Stomach (tissue), 4 donors: ENCODE data around the gene MRPL34.

Source experiments
- CTCF ChIP-seq, 7 experiments: fragments of 450-650 bp in 4 of 7; fragments of 200-600 bp in 3 of 7; sonication (generic) in 3 of 7; IDR thresholded peaks; one replicate each; pipeline ENCODE4 v1.5.1; 2016 to 2019; ENCODE audit warnings: antibody characterized with exemption in 7 of 7, control low read depth in 2 of 7, mild to moderate bottlenecking in 1 of 7
- POLR2A ChIP-seq, 4 donors: fragments of 450-650 bp; IDR thresholded peaks; one replicate each; pipeline ENCODE4 v1.6.1; 2016; ENCODE audit warnings: antibody characterized with exemption in 4 of 4, control low read depth in 2 of 4, mild to moderate bottlenecking in 1 of 4, moderate library complexity in 1 of 4
- POLR2AphosphoS5 ChIP-seq, 3 donors: sonication (generic); formaldehyde crosslinking; IDR thresholded peaks; one replicate each; pipeline ENCODE4 v1.6.1; 2016; ENCODE audit warnings: antibody characterized with exemption in 3 of 3

- TF ChIP-seq CTCF (IDR thresholded peaks at IDR 0.05) (no peak), POLR2A (IDR thresholded peaks at IDR 0.05) (no peak), POLR2AphosphoS5 (IDR thresholded peaks at IDR 0.05) (no peak)
These were observed 20.1 kb upstream of the MRPL34 start for GRCh38 chr19:17285415-17286135.
